DMS53 treated with DMSO at 0.1 percent for 48 hours (cell line): Measurements from ENCODE around the gene SPATA3.
"Not testable (repeated sequence)": the region's sequence is repeated elsewhere in the genome, so short reads cannot be mapped to it uniquely, and the experiment has no call there.

ENCODE experiments used
- DNase-seq: peaks from one replicate; lab custom pipeline; 2025; ENCODE audit not compliant: unreplicated experiment; lab: John Stamatoyannopoulos, UW

SPATA3 gene

DNA sequence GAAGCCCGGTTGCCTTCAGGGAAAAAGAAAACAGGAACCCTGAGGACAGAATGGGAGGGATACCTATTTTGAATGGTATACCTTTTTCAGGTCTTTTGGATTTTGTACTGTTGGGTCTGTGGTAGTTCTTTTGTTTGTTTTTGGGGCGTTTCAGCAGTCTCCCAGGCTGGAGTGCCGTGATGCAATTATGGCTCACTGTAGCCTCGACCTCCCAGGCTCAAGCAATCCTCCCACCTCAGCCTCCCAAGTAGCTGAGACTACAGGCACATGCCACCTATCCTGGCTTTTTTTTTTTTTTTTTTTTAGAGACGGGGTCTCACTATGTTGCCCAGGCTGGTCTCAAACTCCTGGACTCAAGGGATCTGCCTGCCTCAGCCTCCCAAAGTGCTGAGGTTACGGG lies 27.6 kb upstream of the SPATA3 start:
- not testable (repeated sequence) for DNase-seq

DNA sequence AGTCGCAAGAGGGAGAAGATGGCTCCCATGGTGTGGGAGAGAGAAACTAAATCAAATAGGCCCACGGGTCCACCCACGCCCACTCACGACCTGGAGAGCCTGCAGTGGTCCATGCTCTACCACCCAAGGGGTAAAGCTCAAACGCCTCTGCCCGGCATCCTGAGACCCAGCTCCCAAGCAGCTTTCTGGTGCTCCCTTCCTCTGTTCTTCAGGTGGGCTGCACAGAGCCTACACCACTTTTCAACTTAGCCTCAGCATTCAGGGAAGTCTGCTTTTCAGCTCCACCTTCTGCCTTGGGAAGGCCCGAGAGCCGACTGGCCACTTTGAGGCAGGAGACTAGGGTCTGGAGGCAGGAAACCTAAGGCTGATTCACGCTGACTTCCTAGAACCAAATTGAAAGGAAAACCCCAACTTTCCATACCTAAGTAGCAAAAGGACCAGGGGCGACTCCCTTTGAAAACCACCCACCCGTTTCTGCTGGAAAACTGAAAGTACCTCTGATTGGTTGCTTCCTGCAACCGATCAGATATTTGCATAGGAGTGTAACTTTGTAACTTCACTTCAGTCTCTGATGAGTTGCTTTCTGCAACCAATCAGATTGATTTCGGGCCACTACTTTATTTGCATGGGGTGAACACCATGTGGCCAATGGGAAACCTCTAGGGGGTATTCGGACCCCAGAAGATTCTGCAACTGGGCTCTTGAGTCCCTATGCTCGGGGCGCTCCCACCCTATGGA lies 26.8 kb upstream of the SPATA3 start:
- DNase-seq: no peak

DNA sequence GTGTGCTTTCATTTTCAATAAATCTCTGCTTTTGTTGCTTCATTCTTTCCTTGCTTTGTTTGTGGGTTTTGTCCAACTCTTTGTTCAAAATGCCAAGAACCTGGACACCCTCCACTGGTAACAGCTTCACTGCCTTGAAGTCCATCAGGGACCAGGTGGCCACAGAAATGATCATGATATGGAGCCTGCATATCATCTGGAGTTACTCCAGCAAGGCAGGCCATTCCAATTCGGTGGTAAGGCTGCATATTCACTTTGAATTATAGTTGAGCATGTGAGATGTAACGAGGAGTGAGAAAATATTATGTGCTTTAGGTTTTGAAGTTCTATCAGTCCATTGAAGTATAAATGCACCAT lies 26.3 kb upstream of the SPATA3 start:
- DNase-seq: no peak

DNA sequence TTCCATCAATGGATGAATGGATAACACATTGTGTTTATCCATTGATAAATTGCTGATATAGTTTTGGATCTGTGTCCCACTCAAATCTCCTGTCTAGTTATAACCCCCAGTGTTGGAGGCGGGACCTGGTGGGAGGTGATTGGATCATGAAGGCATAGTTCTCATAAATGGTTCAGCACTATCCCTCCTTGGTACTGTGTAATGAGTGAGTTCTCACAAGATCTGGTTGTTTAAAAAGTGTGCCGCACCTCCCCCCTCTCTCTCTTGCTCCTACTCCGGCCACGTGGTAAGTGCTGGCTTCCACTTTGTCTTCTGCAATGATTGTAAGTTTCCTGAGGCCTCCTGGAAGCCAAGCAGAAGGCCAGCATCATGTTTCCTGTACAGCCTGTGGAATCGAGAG lies 23.9 kb upstream of the SPATA3 start:
- no peak for DNase-seq

DNA sequence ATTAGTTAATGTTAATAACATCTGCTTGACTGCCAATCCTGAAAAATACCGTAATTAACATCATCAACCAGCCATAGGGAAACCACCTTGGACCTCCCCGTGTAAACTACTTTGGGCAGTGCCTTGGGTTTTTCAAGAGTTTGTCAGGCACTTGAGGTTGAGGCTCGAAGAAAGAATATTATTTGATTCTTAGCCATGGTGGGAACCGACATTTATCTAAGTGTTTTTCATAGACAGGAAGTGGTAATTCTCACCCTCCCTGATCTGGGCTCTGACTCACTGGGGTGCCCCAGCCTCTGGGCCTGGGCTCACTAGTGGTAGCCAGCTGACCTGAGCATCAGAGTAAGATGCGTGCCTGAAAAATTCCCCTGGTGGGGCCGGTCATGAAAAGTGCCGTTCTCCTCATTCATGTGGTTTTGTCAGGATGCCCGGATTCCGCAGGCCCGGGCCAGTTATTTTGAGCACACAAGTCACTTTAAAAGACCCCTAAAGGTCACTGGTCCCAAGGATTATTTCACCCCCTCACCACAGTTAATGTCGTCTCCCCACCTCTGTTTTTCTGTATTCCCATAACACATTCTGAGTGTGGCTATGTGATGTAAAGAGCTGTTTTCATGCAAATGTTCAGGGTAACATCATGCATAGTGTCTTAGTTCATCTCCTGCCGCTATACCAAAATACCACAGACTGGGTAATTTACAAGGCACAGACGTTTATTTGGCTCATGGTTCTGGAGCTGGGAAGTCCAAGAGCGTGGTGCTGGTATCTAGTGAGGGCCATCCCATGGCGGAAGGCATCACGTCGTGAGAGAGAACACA lies 21.6 kb upstream of the SPATA3 start:
- no peak for DNase-seq

DNA sequence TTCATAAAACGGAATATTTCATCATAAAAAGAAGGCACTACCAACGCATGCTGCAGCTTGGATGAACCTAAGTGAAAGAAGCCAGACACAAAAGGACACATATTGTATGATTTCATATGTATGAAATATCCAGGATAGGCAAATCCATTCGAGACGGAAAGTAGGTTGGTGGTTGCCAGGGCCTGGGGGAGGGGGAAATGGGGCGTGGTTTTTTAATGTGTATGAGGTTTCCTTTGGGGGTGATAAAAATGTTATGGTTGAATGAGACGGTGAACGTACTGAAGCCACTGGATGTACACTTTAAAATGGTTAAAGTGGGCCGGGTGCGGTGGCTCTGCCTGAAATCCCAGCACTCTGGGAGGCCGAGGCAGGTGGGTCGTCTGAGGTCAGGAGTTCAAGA lies 20.0 kb upstream of the SPATA3 start:
- DNase-seq: no peak

DNA sequence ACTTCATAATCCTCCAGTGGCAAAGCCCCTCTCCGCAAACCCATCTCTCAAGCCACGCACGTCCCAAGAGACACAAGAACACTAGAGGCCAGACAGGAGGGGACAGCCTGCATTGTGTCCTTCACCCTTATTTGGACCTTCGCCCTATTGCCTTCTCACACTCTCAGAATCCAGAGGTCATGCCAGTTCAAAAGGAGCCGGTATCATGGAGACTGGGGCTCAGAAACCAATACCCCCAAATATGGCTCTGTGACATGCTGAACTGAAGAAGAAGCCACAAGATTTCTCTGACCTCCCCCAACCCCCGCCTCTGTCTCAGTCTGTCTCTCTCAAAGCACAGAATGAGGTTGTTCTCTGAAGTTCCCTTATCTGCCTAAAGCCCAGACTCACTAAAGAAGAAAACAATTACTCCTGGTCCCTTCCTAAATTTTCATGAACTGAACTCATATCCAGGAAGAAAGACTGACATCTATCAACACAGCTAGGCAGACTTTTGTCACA lies 19.2 kb upstream of the SPATA3 start:
- DNase-seq: no peak

DNA sequence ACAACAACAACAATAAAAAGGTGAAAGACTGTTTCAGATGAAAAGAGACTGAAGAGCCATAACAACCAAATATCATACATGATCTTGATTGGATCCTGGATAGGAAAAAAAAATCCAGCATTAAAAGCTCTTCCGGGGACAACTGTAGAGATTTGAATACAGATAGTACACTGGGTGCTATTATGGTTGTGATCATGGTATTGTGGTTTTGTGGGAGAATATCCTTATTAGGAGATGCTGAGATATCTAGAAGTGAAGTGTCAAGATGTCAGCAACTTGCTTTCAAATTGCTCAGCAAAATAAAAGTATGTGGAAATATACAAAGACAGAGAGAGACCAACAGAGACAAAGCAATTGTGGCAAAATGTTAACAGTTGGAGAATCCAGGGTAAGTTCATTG lies 15.5 kb upstream of the SPATA3 start:
- DNase-seq: no peak

DNA sequence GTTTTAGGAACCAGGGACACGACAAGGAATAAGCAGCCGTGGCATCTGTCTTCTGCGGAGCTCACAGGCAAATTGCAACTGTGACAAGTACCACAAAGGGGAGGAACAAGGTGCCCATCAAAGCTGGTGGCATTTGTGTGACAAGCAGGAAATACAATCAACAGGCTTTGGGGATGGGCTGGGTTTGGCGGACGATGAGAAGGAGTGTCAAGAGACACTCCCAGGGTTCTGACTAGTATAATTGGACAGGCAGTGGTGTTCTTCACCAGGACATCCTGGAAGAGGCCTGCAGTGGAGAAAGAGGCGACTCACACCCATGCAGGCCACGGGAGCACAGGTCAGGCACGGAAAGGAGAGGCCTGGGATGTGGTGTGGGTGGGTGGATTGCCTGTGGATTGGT lies 14.2 kb upstream of the SPATA3 start:
- DNase-seq: no peak

DNA sequence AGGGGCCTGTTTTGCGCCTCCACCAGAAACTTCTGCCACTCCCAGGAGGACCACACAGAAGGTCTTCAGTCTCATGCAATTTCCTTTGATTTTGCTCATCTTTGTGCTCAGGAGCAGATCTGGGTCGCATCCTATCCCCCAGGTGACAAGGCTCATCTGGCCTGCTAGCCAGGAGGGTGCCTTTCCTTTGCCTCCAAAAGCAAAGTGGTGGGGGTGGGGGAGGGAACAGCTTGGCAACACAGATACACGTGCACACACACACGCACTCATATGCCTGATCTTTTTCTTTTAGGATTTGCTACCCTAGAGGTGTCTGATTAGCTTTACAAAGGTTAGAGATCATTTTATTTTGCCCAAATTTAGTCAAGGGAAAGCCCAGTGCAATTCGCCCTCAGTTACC lies 13.8 kb upstream of the SPATA3 start:
- DNase-seq: no peak

DNA sequence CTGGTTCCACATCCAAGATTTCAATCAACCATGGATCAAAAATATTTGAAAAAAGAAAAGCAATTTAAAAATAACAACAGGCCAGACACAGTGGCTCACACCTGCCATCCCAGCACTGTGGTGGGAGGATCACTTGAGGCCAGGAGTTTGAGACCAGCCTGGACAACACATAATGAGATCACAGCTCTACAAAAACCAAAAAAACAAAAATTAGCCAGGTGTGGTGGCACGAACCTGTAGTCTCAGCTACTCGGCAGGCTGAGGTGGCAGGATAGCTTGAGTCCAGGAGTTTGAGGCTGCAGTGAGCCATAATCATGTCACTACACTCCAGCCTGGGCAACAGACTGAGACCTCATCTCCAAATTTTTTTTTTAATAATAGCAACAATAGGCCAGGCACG lies 13.4 kb upstream of the SPATA3 start:
- no peak for DNase-seq

DNA sequence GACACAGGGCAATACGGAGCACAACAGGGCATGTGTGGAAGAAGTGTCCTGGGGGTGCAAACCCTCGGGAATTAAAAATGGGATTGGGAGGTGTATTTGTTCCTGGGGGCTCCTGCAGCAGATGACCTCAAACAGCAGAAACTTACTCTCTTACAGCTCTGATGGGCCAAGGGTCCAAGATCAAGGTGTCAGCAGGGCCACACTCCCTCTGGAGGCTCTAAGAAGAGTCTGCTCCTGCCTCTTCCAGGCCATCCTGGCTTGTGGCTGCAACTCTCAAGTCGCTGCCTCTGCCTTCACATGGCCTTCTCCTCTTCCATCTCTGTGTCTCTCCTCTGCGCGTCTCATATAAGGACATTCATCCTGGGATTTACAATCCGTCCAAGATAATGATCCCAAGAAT lies 12.4 kb upstream of the SPATA3 start:
- no peak for DNase-seq

DNA sequence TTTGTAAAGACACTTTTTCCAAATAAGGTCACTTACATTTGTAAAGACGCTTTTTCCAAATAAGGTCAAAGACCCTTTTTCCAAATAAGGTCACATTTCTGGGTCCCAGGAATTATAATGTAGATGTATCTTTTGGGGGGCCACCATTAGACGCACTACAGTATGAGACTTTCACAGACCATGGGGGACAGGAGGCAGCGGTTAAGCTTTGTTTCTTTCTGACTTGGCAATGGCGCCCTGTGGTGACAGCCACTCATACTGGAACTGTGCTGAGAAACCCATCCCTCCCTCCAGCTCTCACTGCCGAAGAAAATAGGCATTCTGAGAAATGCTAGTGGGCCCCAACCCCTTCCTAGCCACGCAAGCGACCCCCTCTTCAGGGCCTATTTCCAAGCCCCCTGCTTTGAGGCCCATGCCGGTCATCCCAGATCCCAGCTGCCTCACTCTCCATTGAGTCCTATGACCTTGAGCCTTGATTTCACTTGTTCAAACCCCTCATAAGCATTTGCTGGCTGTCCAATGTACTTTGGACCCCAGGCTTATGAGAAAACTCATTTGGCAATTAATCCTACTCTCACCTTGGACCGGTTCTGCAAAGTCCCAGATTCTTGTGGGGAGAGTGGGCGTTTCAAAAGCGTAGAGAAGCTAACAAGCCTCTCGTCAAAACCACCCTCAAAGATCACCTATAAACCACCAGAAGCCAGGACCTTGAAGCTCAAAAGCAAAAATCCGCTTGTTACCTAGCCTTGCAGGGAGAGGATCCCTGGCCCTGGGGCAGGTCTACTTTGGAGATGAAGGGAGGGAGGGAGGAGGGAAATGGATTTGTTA lies 11.3 kb upstream of the SPATA3 start:
- no peak for DNase-seq

DNA sequence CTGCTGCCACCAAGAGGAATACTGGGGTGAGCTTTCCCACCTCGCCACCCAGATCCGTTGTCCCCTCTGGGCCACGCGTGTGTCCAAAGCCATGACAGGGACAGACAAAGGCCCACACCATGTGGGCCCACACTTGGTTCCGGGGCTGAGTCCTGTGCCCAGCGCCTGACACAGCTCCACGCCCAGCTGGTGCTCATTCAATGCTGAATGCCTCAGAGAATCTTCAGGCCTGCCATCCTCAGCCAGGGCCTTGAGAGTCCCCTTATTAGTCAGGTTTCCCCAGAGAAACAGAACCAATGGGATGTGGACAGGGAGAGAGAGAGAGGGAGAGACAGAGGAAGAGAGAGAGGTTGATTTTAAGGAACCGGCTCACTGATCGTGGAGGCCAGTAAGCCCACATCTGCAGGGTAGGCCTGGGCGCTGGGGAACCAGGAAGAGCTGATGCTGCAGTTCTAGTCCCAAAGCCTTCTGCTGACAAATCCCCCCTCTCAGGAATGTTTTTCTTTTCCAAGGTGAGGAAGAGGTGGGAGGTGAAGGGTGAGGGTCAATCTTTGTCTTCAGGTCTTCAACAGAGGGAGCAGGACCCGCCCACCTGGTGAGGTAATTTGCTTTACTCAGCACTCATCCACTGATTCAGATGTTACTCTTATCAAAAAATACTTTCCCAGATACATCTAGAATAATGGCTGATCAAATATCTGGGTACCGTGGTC lies 10.2 kb upstream of the SPATA3 start:
- DNase-seq: no peak

DNA sequence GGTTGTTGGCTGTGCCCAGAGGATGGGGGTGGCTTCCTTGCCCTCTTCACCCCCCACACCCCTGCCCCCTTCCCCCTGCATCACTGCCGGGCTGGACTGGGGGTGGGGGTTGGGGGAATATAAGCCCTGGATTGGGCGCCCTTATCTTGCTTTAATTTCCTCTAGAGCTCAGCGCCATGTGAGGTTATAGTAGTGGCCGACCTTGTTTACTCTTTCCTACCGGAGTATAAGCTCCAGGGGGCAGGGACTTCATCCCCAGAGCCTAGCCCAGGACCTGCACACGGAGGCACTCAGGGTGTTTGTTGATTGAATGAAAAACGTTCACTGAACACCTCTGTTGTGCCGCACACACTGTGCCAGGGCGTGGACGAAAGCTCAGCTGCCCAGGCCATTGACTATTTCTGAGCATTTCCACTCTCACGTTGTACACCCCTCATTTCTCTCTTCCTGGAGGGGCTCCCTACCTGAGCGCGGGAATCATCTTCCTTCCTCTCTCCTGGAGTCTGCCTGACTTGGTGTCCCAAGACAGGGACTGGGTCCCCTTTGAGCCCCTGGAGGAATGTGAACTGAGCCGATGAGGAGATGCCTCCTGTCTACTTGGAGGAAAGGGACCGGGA lies 9.3 kb upstream of the SPATA3 start:
- no peak for DNase-seq

DNA sequence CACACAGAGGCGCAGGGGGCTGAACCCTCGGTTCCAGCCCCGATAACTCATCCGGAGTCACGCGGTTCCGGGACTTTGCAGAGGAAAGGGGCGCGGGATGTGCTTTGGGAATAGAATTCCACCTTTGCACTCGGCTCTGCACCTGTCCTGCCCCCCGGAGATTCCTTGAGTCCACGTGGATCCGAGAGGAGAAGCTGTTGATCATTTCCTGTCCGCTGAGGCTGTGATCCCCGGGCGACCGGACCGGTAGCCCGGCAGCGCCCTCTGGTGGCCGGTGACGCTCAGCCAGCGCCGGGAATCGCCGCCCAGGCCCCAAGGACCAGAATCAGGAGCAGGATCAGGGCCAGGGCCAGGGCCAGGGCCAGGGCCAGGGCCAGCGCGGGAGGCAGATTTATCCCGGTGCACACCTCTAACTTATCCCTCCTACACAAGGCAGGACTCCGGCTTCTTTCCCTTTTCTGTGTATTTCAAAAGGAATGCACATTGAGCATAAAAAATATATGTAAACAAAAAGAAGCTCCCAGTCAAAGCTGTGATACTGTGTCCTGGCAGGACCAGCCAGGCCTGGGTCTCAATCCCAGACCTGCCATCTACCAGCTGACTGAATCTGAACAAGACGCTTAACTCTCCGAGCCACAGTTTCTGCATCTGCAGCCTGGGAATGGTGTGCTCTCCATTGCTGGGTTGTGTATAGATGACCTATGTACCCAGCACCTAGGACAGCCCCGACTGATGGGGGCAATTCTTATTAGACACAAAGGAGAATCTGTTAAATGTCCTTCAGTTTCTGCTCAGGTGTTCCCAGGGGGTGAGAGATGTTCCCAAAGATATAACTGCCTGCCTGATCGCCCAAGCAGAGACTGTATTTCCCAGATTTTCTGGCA lies 8.5 kb upstream of the SPATA3 start:
- peak; percentile 59 for DNase-seq

DNA sequence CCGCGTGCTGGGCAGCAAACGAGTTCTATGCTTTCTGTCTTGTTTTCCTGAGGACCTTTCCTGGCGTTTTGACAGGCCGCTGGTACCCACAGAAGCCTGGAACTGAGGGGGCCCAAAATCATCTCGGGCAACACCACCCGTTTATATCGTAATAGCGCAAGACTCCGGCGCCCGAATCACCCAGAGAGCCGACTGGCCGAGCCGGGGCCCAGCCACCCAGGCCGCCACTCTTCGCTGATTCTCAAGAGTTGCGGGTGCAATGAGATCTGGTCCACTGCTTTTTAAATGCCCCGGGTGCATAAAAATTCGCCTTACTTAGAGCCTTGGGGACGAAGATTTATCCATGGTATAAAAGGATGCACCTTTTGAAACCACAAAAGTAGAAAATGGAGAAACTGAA lies 6.2 kb upstream of the SPATA3 start:
- DNase-seq: no peak

DNA sequence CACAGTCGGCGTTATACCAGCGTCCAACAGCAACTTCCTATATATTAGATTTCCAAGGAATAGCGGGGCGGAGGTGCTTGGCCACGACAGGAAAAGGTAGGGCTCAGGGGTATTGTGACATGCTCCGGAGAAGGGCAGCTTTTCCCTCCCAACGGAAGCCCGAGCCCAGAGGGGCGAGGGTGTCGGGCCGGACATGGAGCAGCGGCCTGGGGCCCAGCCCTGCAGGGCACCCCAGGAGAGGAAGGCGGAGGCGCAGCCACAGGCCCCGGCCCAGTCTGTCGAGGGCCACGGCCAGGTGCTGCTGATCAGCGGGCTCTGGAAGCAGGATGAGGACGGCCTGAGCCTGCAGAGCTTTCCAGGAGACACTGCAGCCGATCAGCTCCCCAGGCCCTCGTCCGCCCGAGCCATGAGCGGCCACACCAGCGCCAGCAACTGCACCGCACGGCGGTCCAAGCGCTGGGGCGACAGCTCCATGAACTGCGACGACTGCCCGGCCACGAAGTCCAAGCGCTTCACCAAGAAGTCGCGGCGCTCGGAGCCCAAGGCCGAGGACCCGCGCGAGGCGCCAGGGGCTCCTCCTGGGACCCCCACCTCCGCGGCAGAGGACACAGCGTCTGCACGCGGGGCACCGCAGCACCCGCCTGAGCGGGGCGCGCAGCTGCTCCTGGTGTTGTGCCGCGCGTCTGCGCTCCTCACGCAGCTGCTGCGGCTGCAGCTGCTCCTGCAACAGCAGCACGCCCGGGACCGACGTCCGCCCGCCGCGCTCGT lies 5.6 kb upstream of the SPATA3 start:
- DNase-seq: no peak

DNA sequence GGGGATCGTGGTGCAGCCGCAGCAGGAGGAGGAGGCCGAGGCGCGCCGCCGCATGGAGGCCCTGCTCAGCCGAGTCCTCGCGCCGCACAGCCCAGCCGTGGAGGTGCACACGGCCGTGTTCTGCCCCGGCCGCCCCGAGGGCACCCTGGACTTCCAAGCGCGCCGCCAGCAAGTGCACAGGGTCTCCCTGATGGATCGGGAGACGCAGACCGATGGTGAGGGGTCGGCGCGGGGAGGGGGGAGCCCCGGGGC lies 5.1 kb upstream of the SPATA3 start:
- DNase-seq: no peak
